GM21619 (cell line): ENCODE results near the gene CACNA1D.

Source experiments
- ATAC-seq: cut with Tn5 transposase; IDR thresholded peaks from one replicate; pipeline ENCODE4 v1.9.1; 2021; ENCODE audit not compliant: unreplicated experiment

CACNA1D gene

DNA sequence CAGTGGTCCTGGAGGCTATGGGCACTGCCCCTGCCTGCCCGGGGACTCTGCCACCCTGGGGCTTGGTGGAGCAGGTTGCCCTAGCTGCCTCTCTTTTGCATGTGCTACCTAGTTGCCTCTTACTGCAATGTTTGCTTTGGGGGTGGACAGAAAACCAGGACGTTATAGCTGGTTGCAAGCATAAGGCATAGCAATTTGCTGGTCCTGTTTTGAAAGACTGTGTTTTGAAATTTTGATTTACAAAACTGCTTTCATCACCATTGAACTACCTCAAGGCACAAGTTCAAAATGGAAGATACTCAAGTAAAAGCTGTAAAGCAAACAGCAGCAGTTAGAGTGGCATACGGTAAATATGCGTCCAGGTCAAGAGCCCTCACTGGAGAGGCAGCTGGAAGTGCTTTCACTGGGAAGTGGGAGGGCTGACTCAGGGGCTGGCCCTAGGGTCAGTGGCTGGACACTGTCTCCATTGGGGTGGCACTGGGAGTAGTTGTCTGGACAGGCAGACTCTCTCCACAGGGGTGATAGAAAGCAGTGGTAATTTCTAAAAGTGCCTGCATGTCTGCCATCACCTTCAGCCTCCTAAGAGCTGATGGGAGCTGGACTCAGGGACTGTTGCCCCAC lies 213.7 kb downstream of the CACNA1D start:
- ATAC-seq: no peak

- no peak for ATAC-seq
These were observed 214.8 kb downstream of the CACNA1D start for GRCh38 chr3:53709256-53709655.

- ATAC-seq: peak; percentile 73
These were observed 215.7 kb downstream of the CACNA1D start for GRCh38 chr3:53709860-53710674.

GRCh38 chr3:53711387-53711786 lies 217.0 kb downstream of the CACNA1D start:
- ATAC-seq: no peak

GRCh38 chr3:53712817-53713388 lies 218.5 kb downstream of the CACNA1D start:
- ATAC-seq: no peak

GRCh38 chr3:53713626-53714025 lies 219.2 kb downstream of the CACNA1D start:
- ATAC-seq: no peak

GRCh38 chr3:53715815-53716483 lies 221.5 kb downstream of the CACNA1D start:
- ATAC-seq: no peak

DNA sequence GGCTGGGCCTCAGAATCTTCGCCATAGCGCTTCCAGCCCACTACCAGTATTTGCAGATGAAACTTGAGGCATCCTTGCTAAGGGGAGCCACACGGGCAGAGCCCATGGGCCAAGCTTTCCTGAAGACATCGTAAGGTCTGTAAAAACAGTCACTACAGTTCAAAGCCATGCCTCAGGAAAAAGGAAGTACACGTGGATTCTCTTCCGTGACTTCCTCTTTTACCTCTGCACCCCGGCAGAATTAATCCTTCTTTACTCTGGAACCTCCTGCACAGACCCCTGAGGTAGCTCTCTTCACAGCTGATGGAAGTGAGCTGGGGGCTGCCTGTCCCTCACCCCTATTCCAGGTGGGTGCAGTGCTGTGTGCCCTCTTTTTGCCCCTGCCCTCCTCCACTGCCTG lies 222.6 kb downstream of the CACNA1D start:
- ATAC-seq: no peak

- no peak for ATAC-seq
These were observed 224.1 kb downstream of the CACNA1D start for GRCh38 chr3:53718462-53718861.

DNA sequence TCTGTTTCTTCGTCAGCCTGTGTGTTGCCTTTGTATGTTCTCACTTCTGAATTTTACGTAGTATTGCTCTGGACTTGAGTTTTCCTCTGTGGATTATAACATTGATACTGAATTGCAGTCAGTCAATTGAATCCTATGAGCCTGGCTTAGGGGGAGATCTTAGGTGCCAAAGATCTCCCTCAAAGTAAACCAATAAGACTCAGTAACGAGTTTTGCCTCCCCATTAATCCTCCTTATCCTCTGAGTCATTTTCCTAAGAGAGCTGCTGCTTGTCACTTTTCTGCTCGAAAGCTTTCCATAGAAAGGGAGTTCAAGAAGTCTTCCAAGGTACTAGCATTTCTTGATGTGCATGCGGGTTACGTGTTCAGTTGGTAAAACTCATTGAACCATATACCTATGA lies 225.4 kb downstream of the CACNA1D start:
- ATAC-seq: no peak

DNA sequence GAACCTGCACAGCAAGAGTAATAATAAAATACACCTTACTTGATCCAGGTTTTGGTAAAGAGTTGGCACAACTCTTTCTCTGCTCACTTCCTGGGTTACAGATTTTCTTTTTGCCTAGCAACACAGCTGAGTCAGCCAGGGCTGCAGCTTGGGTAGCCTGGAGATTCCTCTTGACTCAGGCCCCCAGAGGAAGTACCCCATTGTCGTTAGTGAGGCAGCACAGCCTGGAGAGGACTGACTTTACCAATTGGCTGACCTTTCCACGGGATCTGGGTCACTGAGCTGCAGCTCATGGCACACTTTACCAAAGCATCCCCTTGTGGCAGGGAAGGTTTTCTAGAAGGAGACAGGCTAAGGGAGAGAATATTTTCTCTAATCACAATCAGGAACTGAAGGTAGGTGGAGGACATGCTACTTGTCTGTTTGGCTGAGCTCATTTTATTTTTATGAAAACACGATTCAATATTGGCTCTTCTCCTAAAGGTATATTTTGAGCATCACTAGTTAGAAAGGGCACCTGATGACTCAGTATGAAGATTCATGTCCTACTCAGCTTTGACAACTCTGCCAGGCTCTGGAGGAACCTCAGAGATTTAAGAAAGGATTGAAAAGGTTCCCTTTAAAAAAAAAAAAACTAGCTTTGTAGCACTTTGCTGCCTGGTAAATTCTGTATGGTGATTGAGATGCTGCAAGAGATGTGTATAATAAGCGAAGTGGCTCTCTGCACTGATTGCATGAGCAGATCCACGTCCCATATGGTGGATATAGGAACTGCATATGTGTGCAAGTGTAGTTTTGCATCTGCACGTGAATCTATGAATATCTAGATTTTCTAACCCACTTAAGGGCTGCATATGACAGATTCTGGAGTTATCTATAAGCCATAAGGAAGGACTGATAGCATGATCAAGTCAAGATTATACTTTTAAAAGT lies 227.0 kb downstream of the CACNA1D start:
- ATAC-seq: no peak

- ATAC-seq: no peak
These were observed 230.2 kb downstream of the CACNA1D start for GRCh38 chr3:53724566-53724965.

DNA sequence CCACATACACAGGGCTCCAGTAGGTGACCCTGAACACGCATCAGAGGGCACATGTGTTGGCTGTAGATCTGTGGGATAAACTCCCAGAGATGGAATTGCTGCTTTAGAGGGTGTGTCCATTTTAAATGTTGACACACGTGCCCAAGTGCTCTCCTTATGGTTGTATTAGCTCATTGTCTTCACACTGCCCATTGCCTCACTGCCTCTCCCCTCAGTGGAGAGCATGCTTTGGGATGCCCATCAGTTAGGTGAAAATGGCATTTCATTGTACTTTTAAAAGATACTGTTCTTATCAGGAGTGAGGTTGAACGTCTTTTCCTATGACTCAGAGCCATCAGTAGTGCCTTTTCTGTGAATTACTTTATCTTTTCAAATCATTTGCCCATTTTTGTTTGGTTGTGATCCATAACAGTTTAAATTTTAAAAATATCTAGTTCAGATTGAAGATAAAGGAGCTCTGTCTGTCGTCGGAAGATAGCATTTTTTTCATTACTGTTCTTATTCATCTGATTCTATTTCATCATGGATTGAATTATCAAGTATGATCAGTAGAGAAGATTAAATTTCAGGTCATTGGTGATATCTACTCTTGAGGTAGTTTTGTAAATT lies 231.1 kb downstream of the CACNA1D start:
- no peak for ATAC-seq

DNA sequence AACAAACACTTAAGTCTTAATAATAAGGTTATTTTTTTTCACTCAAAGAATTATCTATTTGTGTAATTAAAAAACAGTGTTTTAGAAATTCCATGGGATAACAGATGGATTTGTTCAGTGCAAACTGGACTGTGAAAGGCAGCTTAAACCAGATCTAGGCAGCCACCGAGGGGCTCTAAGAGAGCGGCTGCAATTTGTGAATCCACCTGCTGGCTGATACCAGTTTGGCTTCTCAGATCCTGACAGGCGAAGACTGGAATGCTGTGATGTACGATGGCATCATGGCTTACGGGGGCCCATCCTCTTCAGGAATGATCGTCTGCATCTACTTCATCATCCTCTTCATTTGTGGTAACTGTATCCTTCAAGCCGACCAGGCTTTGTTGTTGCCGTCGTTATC lies 232.2 kb downstream of the CACNA1D start:
- no peak for ATAC-seq

GRCh38 chr3:53728606-53729005 lies 234.2 kb downstream of the CACNA1D start:
- ATAC-seq: no peak

GRCh38 chr3:53729159-53729558 lies 234.7 kb downstream of the CACNA1D start:
- ATAC-seq: no peak

DNA sequence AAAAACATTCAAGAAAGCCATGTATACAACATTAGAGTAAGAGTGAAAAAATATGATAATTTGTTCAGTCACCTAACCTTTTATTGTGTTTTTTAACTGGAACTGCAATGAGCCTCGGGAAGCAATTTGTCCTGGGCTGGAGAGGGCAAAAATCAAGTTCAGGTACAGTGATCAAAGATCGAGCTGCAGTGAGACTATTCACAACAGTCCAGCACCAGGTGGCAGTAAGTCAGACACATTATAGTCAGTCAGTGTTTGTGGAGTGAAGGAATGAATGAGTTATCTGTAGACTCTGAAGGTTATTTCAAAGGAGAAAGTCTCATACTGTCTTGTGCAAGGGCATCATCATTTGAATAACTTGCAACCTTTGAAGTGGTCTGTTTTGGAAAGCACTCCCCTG lies 235.2 kb downstream of the CACNA1D start:
- ATAC-seq: no peak

DNA sequence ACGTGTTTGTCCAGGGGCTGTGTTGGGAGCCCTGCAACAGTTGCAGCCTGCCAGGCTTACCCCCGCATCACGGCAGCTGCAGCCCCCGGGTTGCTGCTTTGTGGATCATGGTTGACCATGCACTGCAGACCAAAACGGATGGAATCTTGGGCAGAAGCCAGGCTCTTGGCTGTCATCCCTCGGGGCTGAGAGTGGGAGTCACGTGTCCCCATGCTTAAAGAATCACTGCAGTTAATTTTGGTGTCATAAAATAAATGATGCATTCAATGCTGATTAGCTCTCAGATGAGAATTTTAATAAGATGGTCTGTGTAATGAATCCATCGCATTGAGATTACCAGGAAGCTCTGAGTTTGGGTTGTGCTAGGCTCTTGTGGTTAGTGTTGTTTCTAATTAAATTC lies 236.2 kb downstream of the CACNA1D start:
- ATAC-seq: no peak

DNA sequence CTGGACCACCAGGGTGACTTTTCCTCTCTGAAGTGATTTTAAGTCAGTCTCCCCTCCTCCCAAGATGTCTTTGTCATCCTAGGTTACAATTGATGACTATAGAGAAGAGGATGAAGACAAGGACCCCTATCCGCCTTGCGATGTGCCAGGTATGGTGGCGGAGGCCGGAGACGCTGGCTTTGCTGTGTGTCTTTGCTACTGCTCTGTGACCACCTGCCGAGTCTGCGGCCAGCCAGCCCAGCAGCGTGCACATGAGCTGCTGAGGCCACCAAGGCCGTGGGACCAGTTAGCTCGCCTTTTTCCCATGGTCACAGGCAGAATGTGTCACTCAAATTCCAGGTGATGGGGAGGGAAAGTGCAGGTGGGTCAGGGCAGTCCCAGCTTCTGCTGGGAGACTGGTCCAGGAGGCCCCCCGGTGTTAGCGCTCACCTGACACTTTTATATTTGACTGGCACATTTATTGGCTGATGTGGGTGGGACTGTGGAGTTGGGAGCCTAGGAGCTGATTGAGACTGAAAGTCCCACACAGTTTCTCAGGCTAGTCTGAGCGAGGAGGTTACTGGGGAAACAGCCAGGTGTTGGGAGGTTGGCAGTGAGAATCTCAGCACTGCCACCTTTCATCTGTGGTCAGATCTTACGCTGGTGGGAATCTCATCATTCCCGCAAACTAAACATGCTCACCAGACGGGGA lies 237.7 kb downstream of the CACNA1D start:
- no peak for ATAC-seq

- no peak for ATAC-seq
These were observed 239.0 kb downstream of the CACNA1D start for GRCh38 chr3:53733446-53733845.
